Aorta (tissue), 5 donors: ENCODE measurements around the gene MAGEF1. TPM values are rescaled to one million over a fixed set of nuclear protein-coding genes. Genes with fewer than 3 reads are reported as not detected.
A peak's percentile ranks its signal among the peaks of the same experiment; 100 is the strongest.

Source experiments
- ATAC-seq: fragments of 200-7000 bp; cut with Tn5 transposase; one replicate; pipeline ENCODE4 v1.9.1; 2022; ENCODE audit warnings: moderate library complexity; ENCODE audit not compliant: low FRiP score
- DNase-seq, 2 donors: peaks; one replicate each; pipeline ENCODE4 v3.0.0-alpha.2; 2020
- H3K27ac ChIP-seq, 2 donors: one replicate each; pipeline ENCODE4 v1.5.1; 2013; ENCODE audit warnings: low read length in 2 of 2, mild to moderate bottlenecking in 2 of 2, moderate library complexity in 2 of 2, control low read depth in 1 of 2, inconsistent platforms in 1 of 2, low read depth in 1 of 2
- H3K27me3 ChIP-seq, 2 donors: one replicate each; pipeline ENCODE4 v1.6.1; 2013; ENCODE audit warnings: control low read depth in 1 of 2, low read length in 1 of 2, mild to moderate bottlenecking in 1 of 2, moderate library complexity in 1 of 2; ENCODE audit not compliant: insufficient read depth in 2 of 2, control insufficient read depth in 1 of 2
- H3K36me3 ChIP-seq, 2 donors: one replicate each; pipeline ENCODE4 v1.6.1; 2013; ENCODE audit warnings: control low read depth in 1 of 2, low read length in 1 of 2, mild to moderate bottlenecking in 1 of 2; ENCODE audit not compliant: insufficient read depth in 2 of 2, control insufficient read depth in 1 of 2
- H3K4me1 ChIP-seq, 2 donors: one replicate each; pipeline ENCODE4 v1.6.1; 2013; ENCODE audit warnings: low read length in 2 of 2, control low read depth in 1 of 2, mild to moderate bottlenecking in 1 of 2, moderate library complexity in 1 of 2; ENCODE audit not compliant: insufficient read depth in 2 of 2, control insufficient read depth in 1 of 2
- H3K4me3 ChIP-seq, 2 donors: one replicate each; pipeline ENCODE4 v1.5.1; 2013; ENCODE audit warnings: low read length in 2 of 2, control low read depth in 1 of 2, mild to moderate bottlenecking in 1 of 2
- H3K9me3 ChIP-seq: one replicate; pipeline ENCODE4 v1.6.1; 2013; ENCODE audit warnings: mild to moderate bottlenecking, low read length; ENCODE audit not compliant: control insufficient read depth
- WGBS, 2 donors: extraction: QIAGEN DNeasy Blood & Tissue Kit; methylation state at CpG; one replicate each; pipeline ENCODE4 v1.1.7; 2013; 5-methylcytosine and 5-hydroxymethylcytosine counted together
- intact Hi-C, 2 donors: fragments of 100-400 bp; cut with DNase I; formaldehyde crosslinking; loops; one replicate each; pipeline versions ENCODE4 v1.14.2 to v1.15.0; 2022
- polyA plus RNA-seq, 2 donors: library from polyadenylated mRNA; stranded (reverse); fragments of 200-250 nt; gene quantifications; one replicate each; pipeline ENCODE4 v1.2.3, GENCODE V29; 2013
- total RNA-seq, 2 donors: library from RNA; stranded (reverse); fragmentation: NEBNext Ultra II Directional; extraction: Animal tissue kit (Norgen Biotek cat#: 25700); gene quantifications; one replicate each; pipeline ENCODE4 v1.2.1, GENCODE V29; 2021
- donor health status: healthy with polysubstance abuse.
- donor health status: Bipolar disorder and iron deficiency.
- donor health status: DM: no; HTN: no; CAD: no.
- donor health status: DM: no; HTN: no; CAD: no.
- donor health status: DM: yes; HTN: yes; CAD: no.

The MAGEF1 gene
- total and polyA plus RNA-seq, 4 donors = 17.9 to 34.2 (median 23.2) TPM

DNA sequence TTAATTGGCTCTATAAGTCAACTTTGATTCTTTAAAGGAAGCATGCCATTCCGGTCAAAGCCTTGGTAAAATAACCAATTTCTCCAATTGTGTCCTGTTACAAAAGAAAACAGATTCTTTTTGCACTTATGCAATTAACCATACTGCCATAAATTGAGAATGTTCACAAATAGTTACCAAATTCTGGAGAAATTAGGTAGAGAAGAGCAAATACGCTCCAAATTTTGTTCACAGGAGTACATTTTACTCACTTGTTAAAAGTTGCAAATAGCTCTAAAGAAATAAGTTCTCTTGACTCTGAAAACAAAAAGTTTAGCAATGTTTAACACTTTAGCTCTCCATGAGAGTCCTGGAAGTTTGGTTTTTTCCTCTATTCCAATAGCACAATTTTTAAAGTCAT, 11.1 kb downstream of the MAGEF1 start:
- 98 to 100% methylated on average over 2 of the region's 2 CpGs for WGBS, 2 donors
- Histone ChIP-seq H3K27me3 (no peaks in the 10 kb centered on the region), H3K4me1 (no peaks in the 10 kb centered on the region), H3K4me3 (no peak overlapping the region), H3K27ac (no peak overlapping the region), H3K9me3 (no peaks in the 10 kb centered on the region), H3K36me3 (peaks cover 0 to 2% of the 10 kb centered on the region in 2 donors)
- ATAC-seq = no peak
- intact Hi-C loops = no loop called here
- no peak for DNase-seq

DNA sequence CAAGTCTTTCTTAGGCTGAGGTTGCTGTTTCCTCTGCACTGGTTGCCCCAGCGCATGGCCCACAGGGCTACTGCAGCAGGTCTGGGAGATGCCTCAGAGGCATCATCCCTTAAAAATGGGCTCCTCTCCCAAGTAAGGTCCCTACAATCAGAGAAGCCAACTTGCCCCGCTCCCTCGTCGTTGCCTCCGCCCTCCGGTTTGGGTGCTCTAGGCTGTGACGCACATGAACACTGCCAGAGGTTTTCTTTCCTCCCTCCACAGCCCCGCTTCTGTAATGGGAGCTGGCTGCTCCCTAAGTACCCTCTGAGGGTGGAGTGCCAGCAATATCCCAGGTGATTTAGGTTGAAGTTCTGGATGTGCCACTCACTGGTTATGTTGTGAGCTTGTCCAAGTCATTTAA, 14.0 kb downstream of the MAGEF1 start:
- H3K27ac ChIP-seq = no peak overlapping the region
- H3K4me3 ChIP-seq = no peak overlapping the region
- DNase-seq (peak in 1 of 2 donors; percentile 56), ATAC-seq (no peak)
- H3K4me1 ChIP-seq = no peaks in the 10 kb centered on the region
- no peaks in the 10 kb centered on the region for H3K27me3 ChIP-seq
- WGBS, 2 donors = 92 to 94% methylated on average over 8 of the region's 8 CpGs
- H3K36me3 ChIP-seq = no peaks in the 10 kb centered on the region
- intact Hi-C loops = no loop called here
- H3K9me3 ChIP-seq = no peaks in the 10 kb centered on the region

GRCh38 chr3:184696697-184697096, 15.2 kb downstream of the MAGEF1 start:
- no peaks in the 10 kb centered on the region for H3K9me3 ChIP-seq
- intact Hi-C loops = no loop called here
- H3K27me3 ChIP-seq = no peaks in the 10 kb centered on the region
- H3K27ac ChIP-seq = no peak overlapping the region
- WGBS, 2 donors = 32 to 37% methylated on average over 8 of the region's 8 CpGs
- no peak overlapping the region for H3K4me3 ChIP-seq
- H3K36me3 ChIP-seq = no peaks in the 10 kb centered on the region
- DNase-seq (peak in 1 of 2 donors; percentile 65), ATAC-seq (no peak)
- H3K4me1 ChIP-seq = no peaks in the 10 kb centered on the region

DNA sequence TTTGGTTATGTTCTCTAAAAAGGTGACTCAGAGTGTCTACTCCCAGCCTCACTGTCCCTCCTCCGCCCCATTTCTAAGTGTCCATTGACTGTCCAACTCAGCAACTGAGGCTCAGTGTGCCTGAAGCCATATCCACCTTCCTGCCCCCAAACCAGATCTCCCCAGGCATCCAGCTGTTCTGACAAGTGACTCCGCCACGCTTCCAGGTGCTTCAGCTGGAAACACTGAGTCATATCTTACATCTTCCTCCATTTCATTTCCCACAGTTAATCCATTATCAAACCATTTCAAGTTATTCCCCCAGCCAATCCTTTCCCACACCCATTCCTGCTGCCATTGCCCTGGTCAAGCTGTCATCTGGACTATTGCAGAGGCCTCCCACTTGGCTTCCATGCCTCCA, 17.1 kb downstream of the MAGEF1 start:
- H3K27ac ChIP-seq = no peak overlapping the region
- ATAC-seq = no peak

GRCh38 chr3:184694133-184694665, 17.7 kb downstream of the MAGEF1 start:
- WGBS, 2 donors = 76 to 85% methylated on average over 4 of the region's 4 CpGs
- no peak for DNase-seq
- Histone ChIP-seq H3K27me3 (no peaks in the 10 kb centered on the region), H3K4me1 (no peaks in the 10 kb centered on the region), H3K4me3 (no peak overlapping the region), H3K9me3 (no peaks in the 10 kb centered on the region), H3K36me3 (no peaks in the 10 kb centered on the region), H3K27ac (no peak overlapping the region)
- intact Hi-C loops = no loop called here
- no peak for ATAC-seq

More for the DNA sequence above, 17.1 kb downstream of the MAGEF1 start:
- intact Hi-C loops = no loop called here
- no peak for DNase-seq
- no peaks in the 10 kb centered on the region for H3K9me3 ChIP-seq
- WGBS, 2 donors = 64 to 83% methylated on average over 3 of the region's 3 CpGs
- H3K36me3 ChIP-seq = no peaks in the 10 kb centered on the region
- H3K4me1 ChIP-seq = no peaks in the 10 kb centered on the region
- no peak overlapping the region for H3K4me3 ChIP-seq
- no peaks in the 10 kb centered on the region for H3K27me3 ChIP-seq

DNA sequence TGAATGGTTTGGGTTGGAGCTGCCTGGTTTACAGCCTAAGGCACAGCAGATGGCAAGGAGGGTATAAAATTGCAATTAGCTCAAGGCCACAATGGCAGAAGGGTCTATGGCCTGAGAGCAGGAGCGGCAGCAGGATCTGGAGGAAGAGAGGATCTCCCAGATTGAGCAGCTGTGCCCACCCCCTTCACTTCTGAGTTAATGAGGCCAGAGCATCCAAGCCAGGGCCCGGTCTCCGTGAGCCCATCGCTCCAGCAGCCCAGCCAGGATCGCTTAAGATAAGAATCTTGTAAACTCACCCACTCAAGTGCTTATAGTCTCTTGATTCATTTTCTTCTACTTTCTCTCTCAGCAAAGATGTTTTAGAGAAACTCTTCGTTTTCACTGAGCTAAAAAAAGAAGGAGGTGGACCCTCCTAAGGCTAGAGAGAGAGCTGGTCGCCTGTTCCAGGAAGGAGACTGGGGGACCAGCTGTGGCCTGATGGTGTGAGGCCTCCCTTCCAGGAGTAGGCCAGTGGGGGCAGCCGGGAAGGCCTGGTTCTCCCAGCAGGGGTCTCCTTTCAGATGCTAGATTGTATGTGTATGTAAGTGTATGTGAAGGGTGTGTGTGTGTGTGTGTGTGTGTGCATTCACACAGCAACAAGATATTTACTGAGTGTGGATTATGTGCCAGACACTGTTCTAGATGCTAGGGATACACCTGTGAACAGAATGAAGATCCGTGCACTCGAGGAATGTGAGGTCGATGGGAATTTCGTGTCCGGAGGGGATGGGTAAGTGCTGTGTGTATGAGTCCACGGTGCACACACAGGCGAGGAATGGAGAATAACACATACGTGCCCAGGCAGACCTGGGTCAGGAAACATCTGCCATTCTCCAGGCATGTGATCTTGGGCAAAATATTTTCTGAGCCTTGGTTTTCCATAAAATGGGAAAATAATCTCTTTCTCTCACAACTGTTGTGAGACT, 18.6 kb downstream of the MAGEF1 start:
- H3K4me1 ChIP-seq = no peaks in the 10 kb centered on the region
- no peak overlapping the region for H3K4me3 ChIP-seq
- DNase-seq (peak in 1 of 2 donors; percentile 75), ATAC-seq (no peak)
- intact Hi-C loops = no loop called here
- no peaks in the 10 kb centered on the region for H3K27me3 ChIP-seq
- H3K9me3 ChIP-seq = no peaks in the 10 kb centered on the region
- H3K36me3 ChIP-seq = no peaks in the 10 kb centered on the region
- H3K27ac ChIP-seq = no peak overlapping the region
- 67 to 79% methylated on average over 16 of the region's 16 CpGs for WGBS, 2 donors

DNA sequence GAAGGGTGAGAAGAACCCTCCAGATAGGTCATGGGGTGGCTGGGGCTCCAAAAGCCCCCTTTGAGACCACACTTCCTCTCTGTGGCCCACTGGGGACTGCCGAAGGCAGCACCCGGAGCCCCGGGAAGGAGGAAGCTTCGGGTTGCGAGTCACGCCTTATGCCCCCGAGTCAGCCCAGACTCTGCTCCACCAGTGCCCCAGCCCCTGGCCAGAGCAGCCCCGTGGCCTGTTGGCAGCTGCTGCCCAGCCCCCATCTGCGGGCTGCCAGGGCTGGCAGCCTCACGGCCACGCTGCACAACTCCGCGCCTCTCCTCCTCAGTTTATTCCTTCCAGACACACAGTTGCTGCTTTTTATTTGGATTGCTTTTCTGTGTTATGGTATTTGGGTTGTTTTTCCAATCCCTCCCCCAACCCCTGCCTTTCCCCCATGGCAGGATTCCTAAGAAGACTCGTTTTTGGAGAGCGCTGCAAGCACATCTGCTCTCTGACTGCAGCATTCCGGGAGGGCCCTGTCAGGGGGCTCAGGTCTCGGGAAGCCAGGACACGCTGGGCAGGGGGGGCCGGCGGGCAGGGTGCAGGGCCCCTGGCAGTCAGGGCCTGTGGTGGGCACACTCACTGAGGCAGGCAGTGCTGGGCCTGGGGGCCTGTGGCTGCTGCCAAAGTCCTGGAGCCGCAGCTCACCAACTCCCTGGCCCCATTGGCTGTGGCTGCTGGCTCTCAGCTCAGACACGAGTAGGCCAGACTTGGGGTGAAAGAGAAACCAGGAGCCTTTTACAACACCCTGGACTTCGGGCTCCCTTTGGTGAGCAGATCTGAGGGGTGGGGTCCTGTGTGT, 20.2 kb downstream of the MAGEF1 start:
- intact Hi-C loops = no loop called here
- Histone ChIP-seq H3K9me3 (no peaks in the 10 kb centered on the region), H3K27ac (no peak overlapping the region), H3K4me3 (no peak overlapping the region), H3K4me1 (no peaks in the 10 kb centered on the region), H3K27me3 (no peaks in the 10 kb centered on the region), H3K36me3 (no peaks in the 10 kb centered on the region)
- WGBS, 2 donors = 3 to 9% methylated on average over 21 to 23 of the region's 23 CpGs
- peak in 1 of 2 donors; percentile 72 for DNase-seq
- ATAC-seq = peak; percentile 30

DNA sequence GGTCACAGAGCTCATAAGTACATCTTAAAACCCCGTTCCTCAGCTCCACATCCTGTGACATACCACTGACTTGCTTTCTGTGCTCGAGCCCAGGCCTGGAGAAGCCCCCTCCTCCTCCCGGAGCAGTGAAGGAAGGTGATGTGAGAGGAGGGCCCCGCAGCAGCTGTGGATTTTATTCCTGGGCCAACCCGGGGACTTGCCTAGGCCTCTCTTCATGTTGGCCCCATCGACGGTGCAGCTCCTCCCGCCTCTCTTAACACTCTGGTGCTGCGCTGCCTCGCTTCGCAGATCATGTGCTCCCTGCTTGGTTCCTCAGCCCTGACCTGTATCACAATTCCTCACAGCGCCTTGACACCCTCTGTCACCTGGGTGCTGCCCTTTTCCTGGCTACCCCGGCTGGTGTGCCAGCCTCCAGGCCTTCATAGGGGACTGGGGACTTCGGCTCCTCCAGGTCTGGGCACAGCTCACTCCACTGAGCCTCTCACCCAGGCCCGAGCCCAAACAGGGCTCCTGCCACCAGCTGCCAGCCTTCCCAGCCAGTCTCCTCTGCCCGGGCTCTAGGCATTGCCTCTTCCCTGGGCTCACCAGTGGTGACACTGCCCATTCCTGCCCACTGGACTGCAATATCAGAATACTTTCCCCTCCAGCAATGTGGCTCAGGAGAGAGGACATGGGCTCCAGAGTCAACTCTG, 21.5 kb downstream of the MAGEF1 start:
- DNase-seq (no peak), ATAC-seq (no peak)
- Histone ChIP-seq H3K27me3 (no peaks in the 10 kb centered on the region), H3K4me3 (no peak overlapping the region), H3K36me3 (no peaks in the 10 kb centered on the region), H3K9me3 (no peaks in the 10 kb centered on the region), H3K4me1 (no peaks in the 10 kb centered on the region), H3K27ac (no peak overlapping the region)
- 85 to 88% methylated on average over 15 to 16 of the region's 16 CpGs for WGBS, 2 donors
- intact Hi-C loops = no loop called here
